A549 treated with Hydrocortisone at 1 μM for 4 hours (cell line): ENCODE data around the gene COL4A1. TPM values are rescaled to one million over a fixed set of nuclear protein-coding genes. Genes with fewer than 3 reads are reported as not detected.

Experiments
- total RNA-seq: library from RNA; stranded (reverse); fragments of 200-300 nt; extraction: Qiagen RNA extraction; gene quantifications from 5 replicates; pipeline ENCODE4 v1.2.3, GENCODE V29; 2022

The COL4A1 gene
- total RNA-seq, result 74.2 to 110 TPM (median 91.0 TPM) in 5 replicates

GRCh38 chr13:110306960-110307766 lies at the start of gene COL4A1, which contains the start of gene COL4A2:
COL4A1 (minus strand) TSS chr13:110307157; CDS start chr13:110307027, 130 bp downstream.
COL4A2 (plus strand) TSS chr13:110307284; CDS start chr13:110307904, 620 bp downstream.

Other genes starting within 250 kb of the COL4A1 start
- 137 to 182 TPM (median 154 TPM) in 5 replicates for gene COL4A2, start 127 bp upstream of the COL4A1 start, total RNA-seq